H1 (cell line): ENCODE measurements around the gene ADM. TPM values are rescaled to one million over a fixed set of nuclear protein-coding genes. Genes with fewer than 3 reads are reported as not detected.

Source experiments
- ASH2L ChIP-seq: fragments of 200-600, 300-600 bp; sonication (generic); IDR thresholded peaks from one replicate; pipeline ENCODE4 v1.7.1; 2017; ENCODE audit warnings: low read length
- BRCA1 ChIP-seq: IDR thresholded peaks from 2 replicates; pipeline ENCODE4 v1.6.1; 2012; ENCODE audit warnings: low read depth, low read length, improper control_type of control experiment
- TCF12 ChIP-seq: IDR thresholded peaks from 2 replicates; pipeline ENCODE4 v1.6.1; 2011; ENCODE audit warnings: low read depth, mild to moderate bottlenecking, low read length
- polyA plus RNA-seq, 7 experiments: library from polyadenylated mRNA; depleted of rRNA in 3 of 7; stranded (reverse) in 5 of 7; unstranded in 2 of 7; fragments of >200 nt in 5 of 7; fragments of 200-250 nt in 2 of 7; gene quantifications; 1 replicate in 5 of 7; 2 replicates in 1 of 7; 4 replicates in 1 of 7; pipeline versions ENCODE4 v1.2.1 to v1.2.3, GENCODE V29; 2011 to 2013; ENCODE audit warnings: missing spikeins in 2 of 7, mixed read lengths in 2 of 7
- total RNA-seq: library from RNA; stranded (reverse); fragmentation: NEBNext Ultra II Directional; extraction: Animal tissue kit (Norgen Biotek cat#: 25700); gene quantifications from 2 replicates; pipeline ENCODE4 v1.2.1, GENCODE V29; 2021

ADM gene
- total and polyA plus RNA-seq, 2 of the 8 experiments (the other 6 are each of a cell fraction or from before 2014, with no cell fraction given): 94.1 to 95.6 TPM

GRCh38 chr11:10295064-10295901, 9.6 kb upstream of the ADM start (continued):
- TF ChIP-seq TCF12 (no peak), BRCA1 (no peak), ASH2L (no peak)
